Ramos (cell line): ENCODE results near the gene IFT57.

Source experiments
- in situ Hi-C: fragments of 300-500 bp; cut with MboI; formaldehyde crosslinking; loops from one replicate; pipeline ENCODE4 v1.14.3; 2022; ENCODE audit warnings: low sequenced_read_pairs; ENCODE audit not compliant: unreplicated experiment

Gene IFT57

DNA sequence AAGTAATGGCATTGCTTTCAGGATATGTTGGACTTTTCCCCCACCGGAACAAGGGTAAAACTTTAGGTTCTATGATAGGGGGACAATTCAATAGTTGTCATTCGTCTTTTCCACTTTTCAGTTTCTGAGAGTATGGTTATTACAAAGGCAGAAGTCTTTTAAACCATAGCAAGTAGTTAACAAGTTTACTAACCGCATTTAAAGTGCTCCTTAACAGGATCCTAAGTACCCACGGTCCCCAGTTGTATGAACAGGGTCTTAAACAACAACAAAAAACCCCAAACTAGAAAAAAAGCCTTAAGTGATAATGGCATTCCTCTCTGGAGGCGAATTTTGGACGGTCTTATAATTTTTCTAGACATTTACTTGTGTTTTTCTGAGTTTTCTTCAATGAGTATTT is 831 bp downstream of the IFT57 start:
- in situ Hi-C loops = no loop called here

DNA sequence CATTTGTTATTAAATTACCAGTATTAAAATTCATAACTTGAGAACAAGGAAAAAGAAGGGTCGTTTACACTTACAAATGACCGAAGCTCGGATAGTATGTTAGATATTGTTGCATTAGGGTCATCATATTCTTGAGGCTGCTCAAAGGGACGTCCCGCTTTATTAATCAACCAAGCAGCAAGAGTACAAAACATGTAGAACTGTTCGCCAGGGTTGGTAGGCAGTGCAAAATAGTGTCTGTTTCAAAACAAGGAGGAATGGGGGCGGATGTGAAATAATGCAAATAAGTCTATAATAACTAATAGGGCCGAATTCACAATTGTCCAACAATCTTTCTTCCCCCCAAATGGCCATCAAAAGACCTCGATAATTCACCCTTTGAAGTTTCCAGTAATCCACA is 2.9 kb downstream of the IFT57 start:
- in situ Hi-C loops = no loop called here

DNA sequence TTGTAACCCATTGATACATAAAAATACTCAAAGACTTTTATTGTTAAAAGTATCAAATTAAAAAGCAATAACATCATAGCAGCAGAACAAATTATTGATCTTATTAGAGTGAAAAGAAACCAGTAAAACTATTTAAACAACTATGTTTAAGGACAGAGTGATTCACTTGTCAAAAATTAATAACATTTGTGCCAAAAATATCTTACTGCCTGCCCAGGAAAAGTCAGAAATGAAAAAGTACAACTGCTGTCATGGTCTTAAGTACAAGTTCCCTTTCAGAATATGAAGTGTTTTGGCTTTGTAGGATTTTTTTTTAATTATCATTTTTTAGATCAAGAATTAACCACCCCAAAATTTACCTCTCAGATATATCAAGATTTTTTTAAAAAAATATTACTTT is 3.4 kb downstream of the IFT57 start:
- in situ Hi-C loops = no loop called here

DNA sequence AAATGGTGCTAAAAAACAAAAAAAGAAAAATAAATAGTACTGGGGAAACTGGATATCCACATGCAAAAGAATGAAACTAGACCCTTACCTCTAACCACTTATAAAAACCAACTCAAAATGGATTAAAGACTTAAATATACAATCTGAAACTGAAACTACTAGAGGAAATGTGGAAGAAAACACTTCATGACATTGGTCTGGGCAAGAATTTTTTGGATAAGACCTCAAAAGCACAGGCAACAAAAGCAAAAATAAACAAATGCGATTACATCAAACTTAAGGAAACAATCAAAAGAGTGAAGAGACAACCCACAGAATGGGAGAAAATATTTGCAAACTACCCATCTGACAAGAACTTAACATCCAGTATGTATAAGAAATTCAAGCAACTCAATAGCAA is 6.4 kb downstream of the IFT57 start:
- in situ Hi-C loops = no loop called here

DNA sequence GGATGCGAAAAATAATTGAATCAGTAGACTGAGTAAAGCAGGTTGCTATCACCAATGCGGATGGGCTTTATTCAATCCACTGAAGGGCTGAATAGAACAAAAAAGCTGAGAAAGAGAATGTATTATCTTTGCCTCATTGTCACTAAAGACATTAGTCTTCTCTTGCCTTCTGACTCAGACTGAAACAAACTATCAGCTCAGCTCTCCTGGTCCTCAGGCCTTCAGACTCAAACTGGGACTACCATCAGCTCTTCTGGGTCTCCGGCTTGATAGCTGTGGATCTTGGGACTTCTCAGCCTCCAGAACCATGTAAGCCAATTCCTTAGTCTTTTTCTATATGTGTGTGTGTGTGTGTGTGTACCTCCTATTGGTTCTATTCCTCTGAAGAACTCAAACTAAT is 12.6 kb downstream of the IFT57 start:
- in situ Hi-C loops = no loop called here

DNA sequence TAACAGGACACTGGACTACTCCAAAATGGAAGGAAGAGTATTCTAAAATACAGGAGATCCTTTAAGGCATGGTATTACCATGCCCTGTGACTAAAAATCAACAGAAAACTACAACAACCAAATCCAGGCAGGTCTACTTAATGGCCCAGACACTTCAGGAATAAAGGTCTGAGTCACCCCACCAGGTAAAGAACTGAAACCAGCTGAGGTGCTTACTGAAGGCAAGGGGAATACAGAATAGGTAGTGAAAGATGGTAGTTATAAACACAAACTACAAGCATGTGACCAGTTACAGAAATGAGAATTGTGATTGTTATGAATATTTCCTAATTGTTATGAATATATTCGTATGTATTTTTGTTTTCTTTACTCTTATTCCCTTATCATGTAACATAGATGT is 13.4 kb downstream of the IFT57 start:
- in situ Hi-C loops = no loop called here

DNA sequence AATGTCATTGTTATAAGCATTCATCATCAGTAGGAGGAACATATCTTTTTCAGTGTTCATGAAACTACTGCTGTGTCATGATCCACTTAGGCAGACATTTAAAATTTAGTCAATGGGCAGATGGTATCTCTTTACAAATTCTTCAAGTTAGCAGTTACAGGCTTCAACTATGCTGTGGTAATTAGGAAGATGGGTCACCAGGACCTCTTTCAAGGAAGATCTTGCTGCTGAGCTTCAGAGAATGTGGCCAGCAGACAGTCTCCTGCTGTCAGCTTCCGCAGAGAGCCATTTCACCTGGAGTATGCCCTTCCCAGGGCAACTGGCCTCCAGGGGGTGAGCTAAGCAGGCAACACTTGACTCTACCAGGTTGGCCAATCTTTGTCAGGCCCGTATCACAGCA is 19.4 kb downstream of the IFT57 start:
- in situ Hi-C loops = no loop called here

DNA sequence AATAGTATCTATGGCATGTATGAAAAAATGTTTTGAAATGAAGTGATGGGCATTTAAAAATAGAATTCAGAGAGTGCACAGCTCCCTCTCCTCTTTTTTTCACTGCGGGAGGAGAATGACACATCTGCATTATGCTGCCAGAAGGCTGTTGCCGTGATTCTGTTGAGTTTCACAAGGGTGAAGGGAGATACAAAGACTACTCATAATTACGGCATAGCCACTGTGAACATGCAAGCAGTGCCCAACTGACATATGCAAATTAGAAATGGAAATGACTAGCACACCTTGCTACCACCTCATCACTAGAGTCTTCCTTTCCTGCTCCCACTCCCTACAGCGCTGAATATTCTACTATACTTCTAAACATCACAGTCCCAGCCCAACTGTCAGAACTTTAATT is 20.1 kb downstream of the IFT57 start:
- in situ Hi-C loops = no loop called here

DNA sequence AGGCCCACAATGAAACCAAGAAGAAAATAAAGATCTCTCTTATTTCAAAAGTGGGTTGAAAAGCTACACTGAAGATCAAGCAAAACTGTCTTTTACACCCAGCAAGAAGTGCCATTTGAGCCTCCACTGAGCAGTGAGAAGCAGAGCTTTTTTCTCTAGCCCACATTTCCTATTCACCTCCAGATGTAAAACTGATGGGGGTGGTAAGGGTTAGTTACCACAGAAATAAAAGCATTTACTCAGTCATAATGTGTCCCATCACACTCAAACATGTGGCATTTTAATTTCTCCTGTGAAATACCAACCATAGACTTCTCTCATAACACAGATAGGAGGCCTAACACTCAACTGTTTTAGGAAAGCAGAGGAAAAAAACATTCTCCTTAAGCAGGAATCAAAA is 21.0 kb downstream of the IFT57 start:
- in situ Hi-C loops = no loop called here

DNA sequence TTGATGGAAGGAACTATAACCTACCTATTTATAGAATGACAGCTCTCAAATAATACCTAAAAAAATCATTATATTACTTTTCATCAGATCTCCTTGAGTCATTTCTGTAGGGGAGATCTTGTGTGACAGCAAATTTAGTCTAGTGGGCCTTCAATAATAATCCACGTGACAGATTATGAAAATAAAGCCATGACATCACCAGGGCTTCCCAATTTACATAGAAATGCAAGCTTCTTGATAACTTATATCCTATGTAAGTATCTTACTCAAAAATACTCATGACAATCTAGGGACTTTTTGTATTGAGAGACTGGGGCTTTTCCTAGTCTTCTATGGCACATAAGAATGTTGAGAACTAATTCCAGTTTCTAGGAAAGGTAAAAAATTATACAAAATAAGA is 21.6 kb downstream of the IFT57 start:
- in situ Hi-C loops = no loop called here

DNA sequence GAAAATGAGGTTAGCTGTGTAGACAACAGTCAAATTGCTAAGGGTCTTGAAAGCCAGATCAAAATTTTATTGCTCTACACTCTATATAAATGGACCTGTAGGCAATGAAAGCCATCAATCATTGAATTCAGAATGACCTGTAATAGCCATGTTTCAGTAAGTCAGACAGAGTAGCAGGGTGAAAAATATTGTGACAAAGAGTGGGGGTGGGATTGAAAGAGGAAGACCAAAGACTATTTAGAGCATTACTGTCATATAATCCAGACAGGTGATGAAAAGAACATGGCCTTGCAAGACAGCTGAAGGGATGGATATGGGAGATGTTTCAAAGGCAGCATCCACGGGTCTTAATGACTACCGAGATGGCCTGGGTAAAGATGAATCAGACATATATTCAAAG is 22.2 kb downstream of the IFT57 start:
- in situ Hi-C loops = no loop called here

DNA sequence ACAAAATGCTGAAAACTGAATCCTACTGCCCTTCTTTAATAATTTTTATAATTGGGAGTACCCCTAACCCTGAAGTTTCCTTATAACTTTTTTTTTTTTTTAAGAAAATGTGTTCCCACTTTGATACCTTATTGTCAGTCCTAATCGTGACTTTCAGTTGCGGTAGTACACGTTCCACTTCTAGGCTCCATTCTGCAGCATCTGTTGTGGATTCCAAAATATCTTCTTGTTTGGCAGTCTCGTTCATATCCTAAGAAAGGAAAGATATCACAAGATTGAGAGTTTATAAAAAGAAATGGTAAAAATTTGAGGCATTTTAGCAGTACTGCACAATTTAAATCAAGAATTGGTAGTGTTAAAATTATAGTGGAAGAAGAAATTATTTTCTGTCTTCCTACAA is 30.8 kb downstream of the IFT57 start:
- in situ Hi-C loops = no loop called here

DNA sequence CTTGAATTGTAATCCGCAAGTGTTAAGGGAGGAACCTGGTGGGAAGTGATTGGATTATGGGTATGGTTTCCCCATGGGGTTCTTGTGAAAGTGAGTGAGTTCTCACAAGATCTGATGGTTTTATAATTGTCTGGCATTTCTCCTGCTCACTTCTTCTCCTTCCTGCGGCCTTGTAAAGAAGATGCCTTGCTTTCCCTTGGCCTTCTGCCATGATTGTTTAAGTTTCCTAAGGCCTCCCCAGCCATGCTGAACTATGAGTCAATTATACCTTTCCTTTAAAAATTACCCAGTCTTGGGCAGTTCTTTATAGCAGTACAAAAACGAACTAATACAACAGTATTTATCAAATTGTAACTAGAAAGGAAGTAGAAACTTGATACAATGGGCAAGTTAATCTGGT is 31.9 kb downstream of the IFT57 start:
- in situ Hi-C loops = no loop called here

DNA sequence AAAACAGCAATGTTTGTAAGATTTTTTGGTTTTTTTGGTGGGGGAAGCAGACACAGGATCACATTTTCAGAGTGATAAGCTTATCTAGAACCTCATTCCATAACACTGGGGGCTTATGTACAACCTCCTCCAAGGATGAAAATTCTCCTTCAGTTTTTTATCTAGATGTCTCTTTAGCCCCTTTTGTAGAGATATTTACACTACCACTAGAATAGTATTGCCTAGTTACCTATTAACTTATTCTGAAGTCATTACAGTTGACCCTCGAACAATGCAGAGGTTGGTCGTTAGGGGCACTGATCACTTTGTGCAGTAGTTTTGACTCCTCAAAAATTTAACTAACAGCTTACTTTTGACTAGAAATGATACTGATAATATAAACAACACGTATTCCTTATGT is 32.8 kb downstream of the IFT57 start:
- in situ Hi-C loops = no loop called here

DNA sequence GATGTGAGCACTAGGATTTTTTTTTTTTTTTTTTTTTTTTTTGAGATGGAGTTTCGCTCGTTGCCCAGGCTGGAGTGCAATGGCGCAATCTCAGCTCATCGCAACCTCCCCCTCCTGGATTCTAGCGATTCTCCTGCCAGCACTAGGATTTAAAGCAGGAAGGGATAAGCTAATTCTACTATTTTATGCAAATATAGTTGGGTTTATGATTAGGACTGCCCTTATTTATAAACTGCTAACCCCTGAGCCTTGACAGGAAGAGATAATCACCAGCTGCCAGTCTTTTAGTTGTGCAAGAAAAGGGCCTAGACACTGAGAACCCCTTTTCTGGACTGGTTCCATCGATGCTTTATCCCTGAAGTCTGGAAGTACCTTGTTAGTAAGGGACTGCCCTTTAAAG is 36.7 kb downstream of the IFT57 start:
- in situ Hi-C loops = no loop called here

DNA sequence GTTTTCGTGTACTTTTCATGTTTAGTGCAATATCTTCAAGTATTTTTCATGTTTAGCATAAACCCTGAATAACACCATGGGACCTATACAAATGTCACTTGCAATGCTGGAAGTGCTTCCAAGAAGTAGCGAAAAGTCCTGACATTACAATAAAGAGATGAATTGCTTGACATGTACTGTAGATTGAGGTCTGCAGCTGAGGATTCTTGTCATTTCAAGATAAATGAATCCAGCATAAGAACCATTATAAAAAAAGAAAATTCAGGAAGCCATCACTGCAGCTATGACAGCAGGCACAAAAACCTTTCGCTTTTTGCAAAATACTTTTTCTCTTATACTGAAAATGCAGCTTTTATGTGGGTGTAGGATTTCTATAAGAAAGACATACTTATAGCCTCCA is 37.4 kb downstream of the IFT57 start:
- in situ Hi-C loops = no loop called here

DNA sequence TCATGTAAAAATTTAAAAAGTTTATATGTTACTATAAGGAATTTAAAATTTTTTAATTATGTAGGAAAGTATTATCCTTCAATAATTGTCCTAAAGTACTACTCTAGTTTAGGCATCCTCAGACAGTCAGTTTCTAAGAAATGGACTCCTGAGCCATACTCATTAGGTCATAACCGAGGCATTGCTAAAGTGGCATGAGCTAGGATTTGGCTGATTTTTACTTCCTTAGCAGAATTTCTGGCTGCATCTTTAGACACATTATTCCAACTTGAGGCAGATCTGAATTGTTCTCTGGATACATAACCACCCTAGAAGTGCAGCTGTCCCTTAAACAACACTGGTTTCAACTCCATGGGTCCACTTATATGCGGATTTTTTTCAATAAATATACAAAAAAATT is 38.3 kb downstream of the IFT57 start:
- in situ Hi-C loops = no loop called here

DNA sequence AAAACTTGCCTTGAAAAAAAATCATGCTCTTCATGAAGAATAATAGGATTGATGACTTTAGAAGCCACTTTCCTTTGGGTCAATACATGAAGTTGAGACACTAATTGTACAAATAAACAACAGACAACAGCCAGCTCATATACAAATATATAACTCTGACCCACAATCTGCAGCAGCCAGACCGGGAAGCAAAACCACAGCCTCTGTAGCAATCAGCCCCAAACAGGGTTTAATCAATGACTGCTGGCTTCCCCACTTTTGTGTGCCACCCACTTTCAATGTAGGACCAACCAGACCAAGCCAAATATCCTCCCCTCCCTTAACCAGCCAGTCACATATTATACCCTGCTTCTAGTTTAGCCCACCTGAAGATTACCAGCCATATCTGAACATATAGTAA is 39.0 kb downstream of the IFT57 start:
- in situ Hi-C loops = no loop called here

DNA sequence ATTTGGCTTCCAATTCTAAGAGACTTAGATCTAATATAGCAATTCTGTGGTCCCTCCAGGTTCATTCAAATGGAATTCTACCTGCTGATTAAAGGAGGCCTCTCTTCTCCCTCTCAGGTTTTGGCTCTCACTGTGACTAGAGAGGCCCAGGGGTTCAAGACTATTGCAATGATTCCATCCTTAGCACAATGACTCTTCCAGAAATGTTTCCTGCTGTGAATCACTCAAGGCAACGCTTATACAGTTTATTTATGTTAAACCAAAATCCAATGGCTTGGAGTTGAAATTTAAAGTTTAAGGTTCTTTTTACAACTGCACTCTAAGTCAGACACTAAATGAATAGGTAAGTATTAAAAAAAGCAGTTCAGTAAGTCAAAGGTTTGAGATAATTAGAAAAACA is 39.9 kb downstream of the IFT57 start:
- in situ Hi-C loops = no loop called here

DNA sequence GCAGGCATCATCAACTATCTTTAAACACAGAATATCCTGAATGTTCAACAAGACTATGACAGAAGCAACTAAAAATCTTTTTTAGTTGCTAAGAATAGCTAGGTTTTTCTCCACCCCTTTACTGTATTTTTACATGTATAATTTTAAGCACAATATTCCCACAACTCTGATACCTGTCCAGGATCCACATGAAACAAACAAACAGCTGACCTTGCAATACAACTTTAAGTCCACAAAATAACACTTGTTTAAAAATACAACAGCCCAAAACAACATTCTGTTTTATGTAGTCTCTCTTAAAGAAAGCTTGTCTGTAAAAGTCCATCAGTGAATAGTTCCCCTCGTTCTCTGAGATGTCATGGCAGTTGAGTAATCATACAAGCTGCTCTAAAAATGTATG is 41.1 kb downstream of the IFT57 start:
- in situ Hi-C loops = no loop called here

DNA sequence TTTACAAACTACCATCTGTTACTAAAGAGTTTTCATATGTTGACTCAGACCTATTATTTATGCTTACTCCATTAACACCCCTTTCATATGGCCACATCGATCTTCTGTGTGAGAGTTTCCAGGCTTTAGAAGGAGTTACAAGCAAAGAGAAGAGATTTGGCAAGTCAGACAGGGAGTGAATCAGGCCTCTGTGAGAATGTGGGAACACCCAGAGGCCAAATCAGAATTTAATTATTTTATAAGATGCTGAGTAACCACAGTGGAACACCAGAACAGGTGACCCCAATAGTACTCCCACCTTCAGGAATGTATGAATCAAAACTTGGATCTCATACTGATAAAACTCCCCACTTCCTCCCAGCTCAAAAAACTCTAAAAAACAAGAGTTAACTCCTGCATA is 42.0 kb downstream of the IFT57 start:
- in situ Hi-C loops = no loop called here

DNA sequence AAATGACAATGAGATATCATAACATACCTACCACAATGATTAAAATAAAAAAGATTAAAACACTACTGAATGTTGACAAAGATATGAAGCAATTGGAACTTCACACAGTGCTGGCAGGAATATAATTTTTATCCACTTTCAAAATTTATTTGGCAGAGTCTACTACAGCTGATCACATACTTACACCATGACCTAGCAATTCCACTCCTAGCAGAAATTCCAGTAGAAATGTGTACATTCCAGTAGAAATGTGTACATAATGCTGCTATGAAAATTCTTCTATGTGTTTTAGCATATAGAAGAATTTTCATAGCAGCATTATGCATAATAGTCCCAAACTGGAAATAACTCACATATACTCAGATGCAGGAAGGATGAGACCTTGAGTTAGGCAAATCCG is 43.5 kb downstream of the IFT57 start:
- in situ Hi-C loops = no loop called here

DNA sequence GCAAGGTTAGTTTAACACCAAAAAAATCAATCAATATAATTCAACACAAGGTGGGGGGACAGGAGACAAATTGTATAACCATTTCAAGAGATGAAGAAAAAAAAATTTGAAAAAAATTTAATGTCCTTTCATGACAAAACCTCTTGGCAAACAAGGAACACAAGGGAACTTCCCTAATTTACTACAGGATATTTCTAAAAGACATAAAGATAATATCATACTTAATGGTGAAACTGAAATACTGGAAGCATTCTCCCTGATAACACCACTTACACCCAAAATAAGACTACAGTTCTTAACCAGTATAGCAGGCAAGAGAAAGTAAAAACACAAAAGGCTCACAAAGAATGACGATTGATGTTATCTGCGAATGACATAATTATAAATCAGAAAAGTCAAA is 44.7 kb downstream of the IFT57 start:
- in situ Hi-C loops = no loop called here

DNA sequence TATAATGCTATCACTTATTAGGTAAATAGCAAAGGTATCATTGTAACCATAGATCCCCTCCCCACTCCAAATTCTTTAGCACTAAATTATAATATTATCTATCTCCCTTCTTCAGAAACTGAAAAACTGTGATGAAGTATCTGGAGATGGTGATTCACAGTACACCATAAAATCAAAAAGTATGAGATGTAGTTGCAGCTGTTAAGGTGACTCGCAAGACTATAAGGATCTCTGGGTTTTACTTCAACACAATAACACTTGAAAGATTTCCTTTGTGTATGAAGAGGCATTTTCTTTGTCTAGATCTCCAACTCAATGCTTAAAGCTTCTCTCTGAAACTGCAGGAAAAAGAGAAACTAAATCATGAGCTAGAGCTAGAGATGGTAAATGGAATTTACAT is 46.9 kb downstream of the IFT57 start:
- in situ Hi-C loops = no loop called here
